Neural progenitor cell (in vitro differentiated cells): ENCODE measurements around the gene DCP1B. TPM values are rescaled to one million over a fixed set of nuclear protein-coding genes. Genes with fewer than 3 reads are reported as not detected.
"Not testable (repeated sequence)": the region's sequence is repeated elsewhere in the genome, so short reads cannot be mapped to it uniquely, and the experiment has no call there.

Experiments used
- DNase-seq: peaks from one replicate; pipeline ENCODE4 v3.0.0-alpha.2; 2016; ENCODE audit warnings: low spot score
- H2AFZ ChIP-seq: fragments of 200-600 bp; sonication (generic); replicated peaks from 2 replicates; pipeline ENCODE4 v1.6.1; 2016; ENCODE audit warnings: antibody characterized with exemption
- H3F3A ChIP-seq: fragments of 200-600 bp; sonication (generic); 2 replicates; pipeline ENCODE4 v1.6.1; 2016; ENCODE audit warnings: antibody characterized with exemption, low read depth
- H3K27ac ChIP-seq: fragments of 200-600 bp; sonication (generic); 2 replicates; pipeline ENCODE4 v1.5.1; 2016; ENCODE audit warnings: mild to moderate bottlenecking
- H3K27me3 ChIP-seq: fragments of 200-600 bp; sonication (generic); 2 replicates; pipeline ENCODE4 v1.6.1; 2016; ENCODE audit warnings: mild to moderate bottlenecking, moderate library complexity
- H3K36me3 ChIP-seq: fragments of 200-600 bp; sonication (generic); 2 replicates; pipeline ENCODE4 v1.5.1; 2016
- H3K4me1 ChIP-seq: fragments of 200-600 bp; sonication (generic); 2 replicates; pipeline ENCODE4 v1.6.1; 2016; ENCODE audit warnings: mixed run types
- H3K4me2 ChIP-seq: fragments of 200-600 bp; sonication (generic); 2 replicates; pipeline ENCODE4 v1.6.1; 2016
- H3K4me3 ChIP-seq: fragments of 200-600 bp; sonication (generic); 2 replicates; pipeline ENCODE4 v1.5.1; 2016
- H3K79me2 ChIP-seq: fragments of 200-600 bp; sonication (generic); 2 replicates; pipeline ENCODE4 v1.6.1; 2016; ENCODE audit warnings: low read depth
- H3K9ac ChIP-seq: fragments of 200-600 bp; sonication (generic); 2 replicates; pipeline ENCODE4 v1.6.1; 2016
- H3K9me3 ChIP-seq: fragments of 200-600 bp; sonication (generic); 2 replicates; pipeline ENCODE4 v1.5.1; 2016; ENCODE audit warnings: low read depth
- H4K20me1 ChIP-seq: fragments of 200-600 bp; sonication (generic); 2 replicates; pipeline ENCODE4 v1.6.1; 2016; ENCODE audit warnings: low read depth
- H3K27ac Mint-ChIP-seq: 3 replicates; pipeline ENCODE4 v1.8.0; 2021; ENCODE audit warnings: mixed read lengths
- H3K27me3 Mint-ChIP-seq: 2 replicates; pipeline ENCODE4 v1.8.0; 2022; ENCODE audit warnings: low read depth, mild to moderate bottlenecking, inconsistent platforms, moderate library complexity, mixed read lengths; ENCODE audit not compliant: insufficient read depth
- H3K36me3 Mint-ChIP-seq: 3 replicates; pipeline ENCODE4 v1.8.0; 2021; ENCODE audit warnings: mixed read lengths
- H3K4me1 Mint-ChIP-seq: 3 replicates; pipeline ENCODE4 v1.8.0; 2021; ENCODE audit warnings: mixed read lengths
- H3K4me3 Mint-ChIP-seq: 3 replicates; pipeline ENCODE4 v1.8.0; 2021; ENCODE audit warnings: mild to moderate bottlenecking, moderate library complexity, mixed read lengths
- H3K9me3 Mint-ChIP-seq: 3 replicates; pipeline ENCODE4 v1.8.0; 2020; ENCODE audit warnings: mixed read lengths
- CTCF ChIP-seq: fragments of 200-600 bp; sonication (generic); IDR thresholded peaks from 2 replicates; pipeline ENCODE4 v1.5.1; 2017; ENCODE audit warnings: antibody characterized with exemption, mild to moderate bottlenecking
- EZH2 ChIP-seq: fragments of 200-600 bp; sonication (generic); IDR thresholded peaks from 2 replicates; pipeline ENCODE4 v1.6.1; 2017; ENCODE audit warnings: antibody characterized with exemption, mild to moderate bottlenecking, moderate library complexity
- EZH2phosphoT487 ChIP-seq: fragments of 200-600 bp; sonication (generic); IDR thresholded peaks from 2 replicates; pipeline ENCODE4 v1.6.1; 2017; ENCODE audit warnings: antibody characterized with exemption
- total RNA-seq: library from RNA; depleted of rRNA; stranded (reverse); fragments of >200 nt; gene quantifications from 2 replicates; pipeline ENCODE4 v1.2.3, GENCODE V29; 2015; ENCODE audit warnings: low replicate concordance

The DCP1B gene
- total RNA-seq, 1 donor from 2014 or later = 20.2 TPM

GRCh38 chr12:1946296-1946695 is 58.0 kb downstream of the DCP1B start:
- peaks cover 11% of the 10 kb centered on the region for H3K9me3 Mint-ChIP-seq
- no peak overlapping the region for H3K4me3 Mint-ChIP-seq
- H3K36me3 ChIP-seq = peaks cover 12% of the 10 kb centered on the region
- H3K36me3 Mint-ChIP-seq = peaks cover 62% of the 10 kb centered on the region
- H3K9ac ChIP-seq = no peak overlapping the region
- H3K4me3 ChIP-seq = no peak overlapping the region
- no peaks in the 10 kb centered on the region for H3K27me3 Mint-ChIP-seq
- H3K79me2 ChIP-seq = no peaks in the 10 kb centered on the region
- H3K27me3 ChIP-seq = no peaks in the 10 kb centered on the region
- H3K27ac Mint-ChIP-seq = no peak overlapping the region
- no peak for DNase-seq
- TF ChIP-seq EZH2 = no peak
- TF ChIP-seq EZH2phosphoT487 = no peak
- no peak for TF ChIP-seq CTCF
- H3K4me2 ChIP-seq = no peak overlapping the region
- no peak overlapping the region for H3K27ac ChIP-seq
- H3K4me1 Mint-ChIP-seq = no peaks in the 10 kb centered on the region
- H2AFZ ChIP-seq = no peak overlapping the region
- no peaks in the 10 kb centered on the region for H3F3A ChIP-seq
- H3K4me1 ChIP-seq = no peaks in the 10 kb centered on the region
- no peaks in the 10 kb centered on the region for H3K9me3 ChIP-seq
- H4K20me1 ChIP-seq = no peaks in the 10 kb centered on the region

GRCh38 chr12:1945502-1945901 is 58.8 kb downstream of the DCP1B start:
- not testable (repeated sequence) for H3K9me3 ChIP-seq, H3K79me2 ChIP-seq, H3F3A ChIP-seq, H3K4me1 ChIP-seq, H3K27me3 Mint-ChIP-seq, DNase-seq, H3K4me2 ChIP-seq, H3K27ac Mint-ChIP-seq, H2AFZ ChIP-seq, H4K20me1 ChIP-seq, H3K4me3 ChIP-seq, H3K27me3 ChIP-seq, H3K9ac ChIP-seq, H3K4me1 Mint-ChIP-seq, H3K27ac ChIP-seq, H3K4me3 Mint-ChIP-seq
- Mint-ChIP-seq H3K9me3 (peaks cover 11% of the 10 kb centered on the region), H3K36me3 (peaks cover 62% of the 10 kb centered on the region)
- peaks cover 12% of the 10 kb centered on the region for H3K36me3 ChIP-seq

- peaks cover 28% of the 10 kb centered on the region for H3K36me3 Mint-ChIP-seq
- Histone ChIP-seq H3K4me1 (peaks cover 11% of the 10 kb centered on the region), H3K27me3 (no peaks in the 10 kb centered on the region), H3K36me3 (peaks cover under 1% of the 10 kb centered on the region), H3K79me2 (no peaks in the 10 kb centered on the region), H3K4me2 (peak overlapping the region; percentile 53), H3K9ac (no peak overlapping the region), H4K20me1 (no peaks in the 10 kb centered on the region), H3F3A (peaks cover 7% of the 10 kb centered on the region), H3K9me3 (no peaks in the 10 kb centered on the region), H3K27ac (no peak overlapping the region), H3K4me3 (no peak overlapping the region), H2AFZ (peak overlapping the region; percentile 69)
- H3K27me3 Mint-ChIP-seq = no peaks in the 10 kb centered on the region
- TF ChIP-seq EZH2 = no peak
- peak; percentile 100 for TF ChIP-seq CTCF
- no peak for TF ChIP-seq EZH2phosphoT487
- H3K27ac Mint-ChIP-seq = peak overlapping the region; percentile 39
- DNase-seq = peak; percentile 83
- peaks cover 5% of the 10 kb centered on the region for H3K9me3 Mint-ChIP-seq
- H3K4me1 Mint-ChIP-seq = peaks cover 11% of the 10 kb centered on the region
- H3K4me3 Mint-ChIP-seq = no peak overlapping the region
Observed at GRCh38 chr12:1939801-1940607, 64.3 kb downstream of the DCP1B start.

- Histone ChIP-seq H3K27me3 (no peaks in the 10 kb centered on the region), H4K20me1 (no peaks in the 10 kb centered on the region), H3K4me2 (peak overlapping the region; percentile 53), H3K4me1 (peaks cover 11% of the 10 kb centered on the region), H3K9me3 (no peaks in the 10 kb centered on the region), H3F3A (peaks cover 7% of the 10 kb centered on the region), H3K36me3 (no peaks in the 10 kb centered on the region), H3K79me2 (no peaks in the 10 kb centered on the region), H3K9ac (no peak overlapping the region), H3K27ac (no peak overlapping the region), H2AFZ (peak overlapping the region; percentile 69), H3K4me3 (no peak overlapping the region)
- TF ChIP-seq EZH2phosphoT487 (no peak), CTCF (no peak), EZH2 (no peak)
- DNase-seq = peak; percentile 37
- Mint-ChIP-seq H3K27me3 (peaks cover 3% of the 10 kb centered on the region), H3K36me3 (peaks cover 23% of the 10 kb centered on the region), H3K4me1 (peaks cover 11% of the 10 kb centered on the region), H3K27ac (no peak overlapping the region), H3K4me3 (no peak overlapping the region), H3K9me3 (peaks cover 4% of the 10 kb centered on the region)
Observed at GRCh38 chr12:1939331-1939730, 64.9 kb downstream of the DCP1B start.
